CD8-positive, alpha-beta memory T cell (primary cell): Measurements from ENCODE around the gene HERPUD2. TPM values are rescaled to one million over a fixed set of nuclear protein-coding genes. Genes with fewer than 3 reads are reported as not detected.

Experiments
- CTCF ChIA-PET: fragments of 350-600 bp; sonication (Branson Sonifier 250); formaldehyde crosslinking; loops from one replicate; lab custom pipeline; 2021; ENCODE audit warnings: antibody characterized with exemption; lab: Charles Lee
- POLR2A ChIA-PET: fragments of 350-600 bp; sonication (Branson Sonifier 250); formaldehyde crosslinking; loops from one replicate; lab custom pipeline; 2021; ENCODE audit warnings: antibody characterized with exemption; lab: Charles Lee
- DNase-seq, 5 donors: peaks; one replicate each; pipeline versions ENCODE4 v3.0.0 to v3.0.0-alpha.2; 2020 to 2022; ENCODE audit warnings: mixed read lengths in 1 of 5
- H3K27ac ChIP-seq: one replicate; pipeline ENCODE4 v1.7.0; 2013; ENCODE audit warnings: low read depth, mild to moderate bottlenecking, low read length, moderate library complexity
- H3K27me3 ChIP-seq: 2 replicates; pipeline ENCODE4 v1.7.0; 2013; ENCODE audit warnings: low read length, mild to moderate bottlenecking; ENCODE audit not compliant: insufficient read depth, poor library complexity, severe bottlenecking
- H3K36me3 ChIP-seq: 2 replicates; pipeline ENCODE4 v1.7.0; 2013; ENCODE audit warnings: mild to moderate bottlenecking, low read length, moderate library complexity; ENCODE audit not compliant: insufficient read depth
- H3K4me1 ChIP-seq: 2 replicates; pipeline ENCODE4 v1.7.0; 2013; ENCODE audit warnings: mild to moderate bottlenecking, low read length, moderate library complexity; ENCODE audit not compliant: insufficient read depth
- H3K4me3 ChIP-seq: 2 replicates; pipeline ENCODE4 v1.7.0; 2013; ENCODE audit warnings: mild to moderate bottlenecking, low read length
- H3K9me3 ChIP-seq: 2 replicates; pipeline ENCODE4 v1.7.0; 2013; ENCODE audit warnings: mild to moderate bottlenecking, low read length
- H3K27ac Mint-ChIP-seq, 8 donors: one replicate each; pipeline ENCODE4 v1.8.0; 2020 to 2021; ENCODE audit warnings: mixed read lengths in 8 of 8, mild to moderate bottlenecking in 6 of 8, inconsistent platforms in 3 of 8, moderate library complexity in 3 of 8
- H3K27me3 Mint-ChIP-seq, 2 donors: one replicate each; pipeline ENCODE4 v1.8.0; 2020 to 2021; ENCODE audit warnings: mixed read lengths in 2 of 2, mild to moderate bottlenecking in 1 of 2, moderate library complexity in 1 of 2
- H3K36me3 Mint-ChIP-seq, 3 donors: one replicate each; pipeline ENCODE4 v1.8.0; 2020 to 2021; ENCODE audit warnings: mixed read lengths in 3 of 3, inconsistent platforms in 1 of 3, mild to moderate bottlenecking in 1 of 3
- H3K4me1 Mint-ChIP-seq, 3 donors: one replicate each; pipeline ENCODE4 v1.8.0; 2020 to 2021; ENCODE audit warnings: mixed read lengths in 3 of 3, inconsistent platforms in 1 of 3, mild to moderate bottlenecking in 1 of 3
- H3K4me3 Mint-ChIP-seq, 7 donors: one replicate each; pipeline ENCODE4 v1.8.0; 2020 to 2021; ENCODE audit warnings: mixed read lengths in 7 of 7, mild to moderate bottlenecking in 6 of 7, moderate library complexity in 4 of 7, inconsistent platforms in 2 of 7
- H3K9me3 Mint-ChIP-seq, 5 donors: one replicate each; pipeline ENCODE4 v1.8.0; 2020 to 2022; ENCODE audit warnings: mixed read lengths in 5 of 5, mild to moderate bottlenecking in 3 of 5, moderate library complexity in 2 of 5, inconsistent platforms in 1 of 5
- polyA plus RNA-seq: library from polyadenylated mRNA; unstranded; fragments of 300-500 nt; fragmentation: Illumina TruSeq; gene quantifications from one replicate; pipeline ENCODE4 v1.2.3, GENCODE V29; 2021
- total RNA-seq, 2 experiments: library from RNA; stranded (reverse); gene quantifications; one replicate each; pipeline ENCODE4 v1.2.3, GENCODE V29; 2021

HERPUD2 gene
- total and polyA plus RNA-seq, 3 experiments from 2014 or later, result 31.3 to 121 (median 34.1) TPM

GRCh38 chr7:35720849-35721248 lies 25.9 kb upstream of the HERPUD2 start:
- Histone ChIP-seq H3K4me3 (no peak overlapping the region), H3K4me1 (peaks cover 29% of the 10 kb centered on the region), H3K27me3 (no peaks in the 10 kb centered on the region), H3K9me3 (no peaks in the 10 kb centered on the region), H3K36me3 (no peaks in the 10 kb centered on the region), H3K27ac (no peak overlapping the region)
- CTCF ChIA-PET, result no interaction called here
- Mint-ChIP-seq H3K4me1 (peaks cover 34 to 46% (median 43%) of the 10 kb centered on the region in 3 donors), H3K9me3 (no peaks in the 10 kb centered on the region), H3K27me3 (peaks cover 0 to 2% of the 10 kb centered on the region in 2 donors), H3K36me3 (peaks cover 0 to 8% (median 0%) of the 10 kb centered on the region in 3 donors), H3K4me3 (no peak overlapping the region), H3K27ac (no peak overlapping the region)
- POLR2A ChIA-PET, result interaction anchor here (0.6 kb wide), 1 partner anchor 86 kb away, joined by 7 read pairs; no protein-coding TSS in a partner anchor
- no peak for DNase-seq

GRCh38 chr7:35720032-35720431 lies 25.1 kb upstream of the HERPUD2 start:
- CTCF ChIA-PET, result interaction anchor here (1.0 kb wide), 1 partner anchor 9 kb away, joined by 3 read pairs; no protein-coding TSS in a partner anchor
- no peak overlapping the region for H3K4me3 ChIP-seq
- H3K27ac ChIP-seq, result no peak overlapping the region
- POLR2A ChIA-PET, result interaction anchor here (0.7 kb wide), 1 partner anchor 23 kb away, joined by 5 read pairs; no protein-coding TSS in a partner anchor
- peak overlapping the region in 1 of 8 donors; percentile 46 for H3K27ac Mint-ChIP-seq
- H3K9me3 ChIP-seq, result no peaks in the 10 kb centered on the region
- H3K36me3 Mint-ChIP-seq, result peaks cover 0 to 6% (median 0%) of the 10 kb centered on the region in 3 donors
- peaks cover 28 to 41% (median 36%) of the 10 kb centered on the region in 3 donors for H3K4me1 Mint-ChIP-seq
- H3K36me3 ChIP-seq, result no peaks in the 10 kb centered on the region
- no peak for DNase-seq
- peaks cover 24% of the 10 kb centered on the region for H3K4me1 ChIP-seq
- peaks cover 0 to 2% of the 10 kb centered on the region in 2 donors for H3K27me3 Mint-ChIP-seq
- no peaks in the 10 kb centered on the region for H3K27me3 ChIP-seq
- no peaks in the 10 kb centered on the region for H3K9me3 Mint-ChIP-seq
- H3K4me3 Mint-ChIP-seq, result no peak overlapping the region

GRCh38 chr7:35718047-35718446 lies 23.1 kb upstream of the HERPUD2 start:
- peaks cover 7% of the 10 kb centered on the region for H3K4me1 ChIP-seq
- Mint-ChIP-seq H3K27ac (no peak overlapping the region), H3K4me1 (peaks cover 12 to 29% (median 22%) of the 10 kb centered on the region in 3 donors), H3K27me3 (peaks cover 0 to 2% of the 10 kb centered on the region in 2 donors), H3K9me3 (no peaks in the 10 kb centered on the region), H3K36me3 (peaks cover 0 to 3% (median 0%) of the 10 kb centered on the region in 3 donors), H3K4me3 (no peak overlapping the region)
- no peak overlapping the region for H3K4me3 ChIP-seq
- no peak overlapping the region for H3K27ac ChIP-seq
- ChIA-PET CTCF (no interaction called here), POLR2A (no interaction called here)
- DNase-seq, result no peak
- no peaks in the 10 kb centered on the region for H3K27me3 ChIP-seq
- H3K36me3 ChIP-seq, result no peaks in the 10 kb centered on the region
- H3K9me3 ChIP-seq, result no peaks in the 10 kb centered on the region

GRCh38 chr7:35717516-35717915 lies 22.6 kb upstream of the HERPUD2 start:
- H3K27me3 ChIP-seq, result no peaks in the 10 kb centered on the region
- POLR2A ChIA-PET, result no interaction called here
- peaks cover 0 to 2% of the 10 kb centered on the region in 2 donors for H3K27me3 Mint-ChIP-seq
- H3K4me1 Mint-ChIP-seq, result peaks cover 7 to 24% (median 16%) of the 10 kb centered on the region in 3 donors
- CTCF ChIA-PET, result no interaction called here
- no peaks in the 10 kb centered on the region for H3K9me3 ChIP-seq
- no peak overlapping the region for H3K27ac Mint-ChIP-seq
- no peak overlapping the region for H3K4me3 Mint-ChIP-seq
- H3K27ac ChIP-seq, result no peak overlapping the region
- H3K36me3 ChIP-seq, result no peaks in the 10 kb centered on the region
- no peak overlapping the region for H3K4me3 ChIP-seq
- no peaks in the 10 kb centered on the region for H3K9me3 Mint-ChIP-seq
- no peaks in the 10 kb centered on the region for H3K36me3 Mint-ChIP-seq
- no peak for DNase-seq
- peaks cover 2% of the 10 kb centered on the region for H3K4me1 ChIP-seq

GRCh38 chr7:35717013-35717412 lies 22.1 kb upstream of the HERPUD2 start:
- H3K4me1 Mint-ChIP-seq, result peaks cover 3 to 19% (median 11%) of the 10 kb centered on the region in 3 donors

GRCh38 chr7:35716038-35716803 lies 21.3 kb upstream of the HERPUD2 start:
- H3K4me3 ChIP-seq, result no peak overlapping the region
- H3K4me1 ChIP-seq, result no peaks in the 10 kb centered on the region
- no peaks in the 10 kb centered on the region for H3K27me3 ChIP-seq
- DNase-seq, result no peak
- H3K36me3 ChIP-seq, result no peaks in the 10 kb centered on the region
- peaks cover 2 to 14% (median 6%) of the 10 kb centered on the region in 3 donors for H3K4me1 Mint-ChIP-seq
- no peaks in the 10 kb centered on the region for H3K36me3 Mint-ChIP-seq
- no peak overlapping the region for H3K27ac ChIP-seq
- no peak overlapping the region for H3K4me3 Mint-ChIP-seq
- H3K27ac Mint-ChIP-seq, result peak overlapping the region in 1 of 8 donors; percentile 22
- no peaks in the 10 kb centered on the region for H3K9me3 Mint-ChIP-seq
- ChIA-PET CTCF (interaction anchor here (2.6 kb wide), 1 partner anchor 9 kb away, joined by 10 read pairs; no protein-coding TSS in a partner anchor), POLR2A (no interaction called here)
- no peaks in the 10 kb centered on the region for H3K9me3 ChIP-seq
- H3K27me3 Mint-ChIP-seq, result peaks cover 0 to 2% of the 10 kb centered on the region in 2 donors

More at GRCh38 chr7:35717013-35717412, 22.1 kb upstream of the HERPUD2 start:
- Histone ChIP-seq H3K9me3 (no peaks in the 10 kb centered on the region), H3K36me3 (no peaks in the 10 kb centered on the region), H3K4me3 (no peak overlapping the region), H3K27me3 (no peaks in the 10 kb centered on the region), H3K27ac (no peak overlapping the region), H3K4me1 (no peaks in the 10 kb centered on the region)
- CTCF ChIA-PET, result no interaction called here
- H3K4me3 Mint-ChIP-seq, result no peak overlapping the region
- H3K27ac Mint-ChIP-seq, result no peak overlapping the region
- no peak for DNase-seq
- no peaks in the 10 kb centered on the region for H3K9me3 Mint-ChIP-seq
- peaks cover 0 to 2% of the 10 kb centered on the region in 2 donors for H3K27me3 Mint-ChIP-seq
- H3K36me3 Mint-ChIP-seq, result no peaks in the 10 kb centered on the region
- POLR2A ChIA-PET, result no interaction called here

GRCh38 chr7:35714862-35715261 lies 19.9 kb upstream of the HERPUD2 start:
- Mint-ChIP-seq H3K36me3 (no peaks in the 10 kb centered on the region), H3K4me1 (peaks cover 8 to 23% (median 16%) of the 10 kb centered on the region in 3 donors), H3K27ac (peak overlapping the region in 3 of 8 donors; percentile 24 to 53 (median 49)), H3K4me3 (no peak overlapping the region), H3K9me3 (no peaks in the 10 kb centered on the region), H3K27me3 (peaks cover 0 to 2% of the 10 kb centered on the region in 2 donors)
- Histone ChIP-seq H3K9me3 (no peaks in the 10 kb centered on the region), H3K27ac (no peak overlapping the region), H3K4me1 (peaks cover 4% of the 10 kb centered on the region), H3K4me3 (no peak overlapping the region), H3K27me3 (no peaks in the 10 kb centered on the region), H3K36me3 (no peaks in the 10 kb centered on the region)
- no peak for DNase-seq
- ChIA-PET POLR2A (no interaction called here), CTCF (interaction anchor here (1.6 to 2.6 kb wide), 2 partner anchors 11 to 12 kb away, joined by 3 to 10 read pairs; no protein-coding TSS in a partner anchor)

- H3K36me3 ChIP-seq, result no peaks in the 10 kb centered on the region
- Mint-ChIP-seq H3K36me3 (no peaks in the 10 kb centered on the region), H3K9me3 (no peaks in the 10 kb centered on the region), H3K4me3 (no peak overlapping the region), H3K27me3 (peaks cover 0 to 2% of the 10 kb centered on the region in 2 donors), H3K27ac (peak overlapping the region in 3 of 8 donors; percentile 24 to 53 (median 24)), H3K4me1 (peaks cover 12 to 27% (median 21%) of the 10 kb centered on the region in 3 donors)
- ChIA-PET POLR2A (interaction anchor here (0.7 kb wide), 1 partner anchor 11 kb away, joined by 3 read pairs; no protein-coding TSS in a partner anchor), CTCF (interaction anchor here (1.6 to 2.6 kb wide), 2 partner anchors 11 to 12 kb away, joined by 3 to 10 read pairs; no protein-coding TSS in a partner anchor)
- H3K4me3 ChIP-seq, result no peak overlapping the region
- no peak overlapping the region for H3K27ac ChIP-seq
- DNase-seq, result no peak
- no peaks in the 10 kb centered on the region for H3K27me3 ChIP-seq
- H3K9me3 ChIP-seq, result no peaks in the 10 kb centered on the region
- H3K4me1 ChIP-seq, result peaks cover 8% of the 10 kb centered on the region
Observed at GRCh38 chr7:35714407-35714806, 19.5 kb upstream of the HERPUD2 start.
